HL-60/S4 treated with phorbol 12-myristate 13-acetate at 8.2 ng/mL for 4 days and 3 days (cell line): ENCODE results near the gene MRPL58.
"Not testable (repeated sequence)": the region's sequence is repeated elsewhere in the genome, so short reads cannot be mapped to it uniquely, and the experiment has no call there.

Source experiments
- in situ Hi-C: fragments of 300-500 bp; cut with MboI; formaldehyde crosslinking; loops from 2 replicates; pipeline ENCODE4 v1.15.0; 2022; ENCODE audit warnings: low sequenced_read_pairs

The MRPL58 gene

DNA sequence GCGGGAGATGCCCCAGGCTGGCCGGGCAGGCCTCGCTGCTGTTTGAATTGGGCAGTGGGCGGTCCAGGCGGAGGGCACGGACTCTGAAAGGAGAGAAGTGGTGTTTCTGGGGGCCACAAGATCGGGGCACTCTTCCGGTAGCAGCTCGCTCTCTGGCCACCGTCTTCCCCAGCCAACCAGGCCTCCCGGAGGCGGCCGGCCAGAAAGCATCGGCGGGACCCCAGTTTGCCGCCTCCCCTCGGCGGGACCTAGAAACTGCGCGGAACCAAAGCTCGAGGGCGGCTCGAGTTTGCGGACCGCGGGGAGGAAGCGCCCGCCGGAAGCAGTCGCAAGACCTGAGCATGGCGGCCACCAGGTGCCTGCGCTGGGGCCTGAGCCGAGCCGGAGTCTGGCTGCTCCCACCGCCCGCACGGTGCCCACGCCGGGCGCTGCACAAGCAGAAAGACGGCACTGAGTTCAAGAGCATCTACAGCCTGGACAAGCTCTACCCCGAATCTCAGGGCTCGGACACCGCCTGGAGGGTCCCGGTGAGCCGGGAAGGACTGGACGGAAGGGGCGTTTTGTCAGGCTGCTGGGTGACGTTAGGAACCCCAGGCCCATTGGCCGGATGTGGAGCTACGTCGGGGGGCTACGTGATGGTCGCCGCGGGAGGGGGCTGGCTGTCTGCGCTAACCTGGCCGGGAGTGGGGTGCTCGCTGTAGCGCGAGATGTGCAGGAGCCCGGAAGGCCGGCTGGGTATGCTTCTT lies at the start of gene MRPL58:
MRPL58 (plus strand) TSS at position 325 of the 746 bp plus-strand sequence; CDS start at position 342, 17 bp downstream.
- in situ Hi-C loops: no loop called here

DNA sequence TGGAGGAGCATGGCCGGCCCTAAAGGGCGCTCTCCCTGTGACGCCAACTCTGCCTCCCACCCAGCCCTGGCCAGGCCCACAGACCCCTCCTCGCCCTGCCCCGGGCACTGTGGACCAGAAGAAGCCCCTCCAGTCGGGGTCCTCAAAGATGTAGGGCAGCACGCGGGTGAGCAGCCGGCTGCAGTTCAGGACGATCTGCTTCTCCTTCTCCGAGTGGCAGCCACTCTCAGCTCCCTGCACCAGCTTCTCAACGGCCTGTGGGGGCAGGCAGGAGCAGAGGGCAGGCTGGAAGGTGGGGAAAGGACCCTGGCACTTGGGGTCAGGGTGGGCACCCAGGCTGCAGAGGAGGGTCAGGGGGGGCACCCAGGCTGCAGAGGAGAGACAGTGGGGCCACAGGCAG lies 48.8 kb upstream of the MRPL58 start:
- in situ Hi-C loops: no loop called here

DNA sequence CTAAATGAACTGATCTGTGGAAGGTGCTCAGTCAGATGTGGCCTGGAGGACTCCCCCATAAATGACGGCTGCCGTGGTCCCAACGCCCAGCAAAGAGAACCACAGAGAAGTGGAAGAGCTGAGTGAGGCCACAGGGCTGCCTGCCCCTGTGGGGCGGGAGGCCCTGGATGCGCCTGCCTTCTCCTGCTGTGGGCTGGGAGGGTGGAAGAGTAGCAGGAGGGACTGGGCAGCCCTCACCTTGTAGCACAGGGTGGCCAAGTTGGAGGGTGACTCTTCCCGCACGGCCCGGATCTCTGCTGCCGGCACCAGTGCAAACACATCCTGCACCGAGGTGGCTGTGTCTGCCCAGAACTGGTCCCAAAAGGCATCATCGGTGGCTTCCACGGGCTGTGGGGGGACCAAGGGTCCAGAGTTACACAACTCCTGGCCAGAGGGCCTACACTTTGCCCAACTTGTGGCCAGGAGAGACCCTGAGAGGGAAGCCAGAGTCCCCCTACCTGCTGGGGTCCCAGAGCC lies 48.2 kb upstream of the MRPL58 start:
- in situ Hi-C loops: no loop called here

DNA sequence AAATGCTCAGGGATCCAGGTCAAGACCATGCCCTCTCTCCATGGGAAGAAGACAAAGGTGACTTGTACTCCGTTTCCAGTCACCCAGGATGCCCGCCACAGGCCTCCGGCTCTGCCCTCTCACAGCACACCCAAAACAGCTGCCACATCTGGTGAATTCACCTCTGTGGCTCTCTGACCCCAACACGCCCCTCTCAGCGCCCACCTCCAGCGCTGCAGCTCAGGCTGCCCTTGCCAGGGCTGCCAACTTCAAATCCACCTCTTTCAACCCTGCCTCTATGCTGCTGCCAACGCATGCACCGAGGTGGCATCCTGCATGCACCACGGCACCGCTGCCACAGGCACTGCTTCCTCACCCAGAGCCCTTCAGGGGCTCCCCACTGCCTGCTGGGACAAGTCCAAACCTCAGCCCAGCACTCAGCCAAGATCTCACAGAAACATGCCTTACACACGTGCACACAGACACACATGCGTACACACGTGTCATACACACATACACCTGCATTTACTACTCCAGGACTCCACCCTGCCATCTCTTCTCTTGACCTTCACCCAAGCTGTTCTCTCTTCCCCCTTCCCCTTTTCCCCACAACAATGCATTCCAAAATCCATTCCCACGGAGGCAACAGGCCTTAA lies 47.4 kb upstream of the MRPL58 start:
- in situ Hi-C loops: no loop called here

DNA sequence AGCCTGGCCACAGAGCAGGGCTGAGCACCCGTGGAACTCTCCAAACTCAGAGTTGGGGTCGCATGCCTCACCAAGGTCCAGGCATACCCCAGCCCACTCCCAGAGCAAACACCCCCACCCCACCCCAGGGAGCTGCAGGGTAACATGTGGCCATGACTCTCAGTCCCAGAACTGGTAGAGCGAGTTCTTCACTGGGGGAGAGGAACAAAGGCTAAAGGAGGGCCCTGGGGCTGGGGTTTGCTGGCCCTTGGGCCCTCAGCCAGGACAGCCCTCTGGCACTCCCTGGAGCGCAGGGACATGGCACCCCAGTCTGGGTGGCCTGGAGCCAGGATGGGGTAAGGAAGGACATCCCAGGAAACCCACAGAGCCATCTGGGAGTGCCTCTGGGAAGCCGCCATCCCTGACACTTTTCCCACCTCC lies 44.1 kb upstream of the MRPL58 start:
- in situ Hi-C loops: no loop called here

DNA sequence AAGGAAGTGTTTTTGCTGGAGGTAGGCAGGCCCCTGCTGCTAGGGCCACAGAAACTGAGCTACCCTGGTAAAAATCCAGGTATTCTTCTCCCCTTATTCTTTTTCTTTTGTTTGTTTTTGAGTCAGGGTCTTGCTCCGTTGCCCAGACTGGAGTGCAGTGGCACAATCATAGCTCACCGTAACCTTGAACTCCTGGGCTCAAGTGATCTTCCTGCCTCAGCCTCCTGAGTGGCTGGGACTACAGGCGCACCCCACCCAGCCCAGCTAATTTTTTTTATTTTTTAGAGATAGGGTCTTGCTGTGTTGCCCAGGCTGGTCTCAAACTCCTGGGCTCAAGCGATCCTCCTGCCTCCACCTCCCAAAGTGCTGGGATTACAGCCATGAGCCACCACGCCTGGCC lies 43.0 kb upstream of the MRPL58 start:
- in situ Hi-C loops: not testable (repeated sequence)

DNA sequence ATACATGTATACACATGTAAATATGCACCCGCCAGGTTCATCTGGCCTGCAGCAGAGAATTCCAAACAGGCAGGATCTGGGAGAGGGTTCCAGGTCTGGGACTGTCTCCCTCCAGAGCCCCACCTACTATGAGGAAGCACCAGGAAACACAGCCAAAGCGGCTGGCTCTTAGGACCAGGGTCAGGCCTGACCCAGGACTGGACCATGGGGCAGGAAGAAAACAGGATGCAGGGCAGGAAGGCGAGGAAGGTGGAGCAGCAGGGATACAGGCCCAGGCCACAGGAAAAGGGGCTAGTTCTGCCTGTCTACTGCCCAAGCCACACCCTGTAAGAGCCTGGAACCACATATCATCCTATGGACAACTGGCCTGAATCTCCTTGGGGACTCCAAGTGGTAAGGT lies 42.1 kb upstream of the MRPL58 start:
- in situ Hi-C loops: no loop called here

DNA sequence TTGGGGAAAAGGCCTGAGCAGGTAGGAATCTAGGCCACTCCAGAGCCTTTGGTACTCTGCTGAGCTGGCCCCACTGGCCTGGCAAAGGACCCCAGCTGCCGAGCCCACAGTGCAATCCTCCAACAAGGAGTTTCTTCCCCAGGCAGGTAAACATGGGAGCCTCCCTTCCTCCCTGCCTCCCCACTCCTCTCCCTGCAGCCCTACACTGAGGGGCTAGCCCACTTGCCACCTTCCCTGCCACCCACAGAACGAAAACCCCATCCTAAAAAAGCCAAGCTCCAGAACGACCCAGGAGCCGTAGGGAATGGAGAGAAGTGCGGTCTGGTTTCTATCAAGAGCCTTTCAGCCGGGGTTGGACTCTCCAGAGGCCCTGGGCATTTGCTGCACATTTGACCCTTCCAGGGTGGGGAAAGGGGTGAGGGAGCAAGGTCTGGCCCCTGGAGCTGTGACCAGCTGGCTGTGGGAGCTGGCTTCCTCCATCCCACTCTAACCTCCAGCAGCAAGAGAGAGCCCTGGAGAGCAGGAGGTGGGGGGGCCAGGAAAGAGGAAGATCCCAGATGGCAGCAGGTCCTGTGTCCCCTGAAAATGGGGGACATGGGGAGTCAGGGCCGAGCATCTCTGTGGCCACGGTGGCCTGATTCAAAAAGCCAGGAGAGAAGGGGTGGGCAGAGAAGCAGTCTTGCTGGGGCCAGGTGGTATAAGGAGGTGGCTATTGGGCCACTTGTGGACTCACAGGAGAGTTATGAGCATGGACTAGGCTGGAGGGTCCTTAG lies 41.2 kb upstream of the MRPL58 start:
- in situ Hi-C loops: no loop called here

DNA sequence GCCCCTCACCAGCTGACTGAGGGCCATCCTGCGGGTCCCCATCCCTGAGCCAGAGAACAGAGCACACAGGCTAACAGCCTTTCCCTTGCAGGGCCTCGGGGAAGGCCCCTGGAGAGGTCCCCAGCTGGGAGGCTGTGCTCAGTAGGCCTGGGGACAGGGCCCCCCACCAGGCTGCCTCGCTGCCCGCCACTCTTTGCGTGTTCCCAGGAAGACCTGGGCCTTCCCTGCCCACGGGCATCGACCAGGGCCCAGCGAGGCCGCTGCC lies 40.7 kb upstream of the MRPL58 start:
- in situ Hi-C loops: no loop called here

DNA sequence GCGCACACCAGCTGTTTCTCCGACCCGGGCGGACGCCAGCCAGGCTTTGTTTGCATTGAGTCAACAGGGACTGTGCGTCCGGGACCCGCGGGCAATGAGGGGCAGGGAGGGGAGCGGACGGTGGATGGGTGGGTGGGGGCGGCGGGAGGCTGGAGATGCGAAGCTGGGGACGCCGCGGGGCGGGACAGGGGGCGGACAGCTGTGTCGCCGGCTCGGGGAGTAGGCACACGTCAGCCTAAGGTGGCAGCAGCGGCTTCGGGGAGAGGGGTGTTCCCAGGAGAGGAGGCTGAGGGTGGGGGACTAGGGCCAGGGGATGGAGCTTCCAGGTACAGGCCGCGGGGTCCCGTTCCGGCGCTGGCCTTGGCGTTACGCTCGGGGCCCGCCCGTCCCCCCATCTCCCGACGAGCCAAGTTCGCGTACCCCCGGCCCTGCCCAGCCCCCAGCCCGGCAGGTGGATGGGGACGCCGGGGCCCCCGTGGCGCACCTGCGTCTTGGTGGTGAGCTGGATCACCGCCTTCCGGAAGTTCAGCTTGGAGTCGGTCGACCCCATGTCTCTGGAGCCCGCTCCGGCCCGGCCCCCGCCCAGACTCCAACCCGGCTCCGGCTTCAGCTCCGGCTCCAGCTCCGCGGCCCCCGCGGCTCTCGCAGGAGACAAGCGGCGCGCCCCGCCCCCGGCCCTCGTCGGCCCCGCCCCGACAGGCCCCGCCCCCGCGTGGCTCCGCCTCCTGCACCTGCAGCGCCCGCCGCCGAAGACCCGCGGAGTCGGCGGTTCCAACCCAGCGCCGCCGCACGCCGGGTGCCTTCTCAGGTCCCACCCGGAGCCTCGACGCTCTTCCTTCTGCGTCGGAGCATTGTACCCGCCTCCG lies 40.1 kb upstream of the MRPL58 start, which contains the start of gene HID1:
HID1 (minus strand) TSS at position 653 of the 866 bp plus-strand sequence; CDS start at position 550, 103 bp downstream.
- in situ Hi-C loops: no loop called here

DNA sequence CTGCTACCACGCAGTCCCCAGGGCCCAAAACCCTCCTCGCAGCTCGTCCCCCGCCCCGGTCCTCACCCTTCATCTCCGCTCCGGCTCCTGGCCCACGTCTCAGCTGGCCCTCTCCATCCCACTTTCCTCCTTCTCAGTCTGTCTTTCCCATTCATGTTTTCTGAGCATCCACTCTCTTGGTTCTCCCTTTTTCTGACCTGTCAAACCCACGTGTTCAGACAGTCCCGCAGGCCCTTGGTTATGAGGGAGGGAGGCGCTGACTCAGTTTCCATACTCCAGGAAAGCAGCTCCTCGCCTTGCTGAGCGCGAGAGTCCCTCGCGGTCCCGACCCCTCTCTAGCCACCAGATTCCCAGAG lies 39.5 kb upstream of the MRPL58 start:
- in situ Hi-C loops: no loop called here

DNA sequence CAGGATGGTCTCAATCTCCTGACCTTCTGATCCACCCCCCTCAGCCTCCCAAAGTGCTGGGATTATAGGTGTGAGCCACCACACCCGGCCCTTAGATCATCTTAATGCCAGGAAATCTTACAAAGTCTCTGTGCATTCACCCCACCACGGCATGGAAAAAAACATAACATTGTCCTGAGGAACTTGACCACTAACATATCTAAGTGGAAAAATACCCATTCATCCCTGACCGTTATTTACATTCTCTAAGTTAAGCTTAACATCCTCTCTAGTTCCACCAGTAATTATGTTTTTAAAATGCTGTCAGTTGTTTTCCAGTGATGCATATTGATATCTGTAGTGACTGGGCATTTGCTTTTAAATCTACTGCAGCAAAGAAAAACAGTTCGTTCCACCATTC lies 36.5 kb upstream of the MRPL58 start:
- in situ Hi-C loops: no loop called here

DNA sequence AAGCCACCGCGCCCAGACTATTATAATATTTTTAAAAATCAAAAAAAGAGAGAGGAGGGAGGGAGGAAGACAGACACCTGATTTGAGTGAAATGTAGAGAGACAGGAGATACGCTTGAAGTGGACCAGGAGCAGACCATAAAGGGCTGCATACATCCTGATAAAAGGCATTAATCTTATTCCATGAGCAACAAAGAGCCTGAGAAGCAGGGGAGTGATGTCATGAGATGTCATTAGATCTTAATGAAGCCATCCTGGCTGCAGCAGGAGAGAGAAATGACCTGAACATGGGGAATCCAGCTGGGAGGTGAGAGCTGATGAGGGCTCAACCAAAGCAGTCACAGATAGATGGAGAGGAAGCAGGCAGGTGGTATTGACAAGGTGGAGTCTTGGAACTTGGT lies 34.7 kb upstream of the MRPL58 start:
- in situ Hi-C loops: no loop called here

DNA sequence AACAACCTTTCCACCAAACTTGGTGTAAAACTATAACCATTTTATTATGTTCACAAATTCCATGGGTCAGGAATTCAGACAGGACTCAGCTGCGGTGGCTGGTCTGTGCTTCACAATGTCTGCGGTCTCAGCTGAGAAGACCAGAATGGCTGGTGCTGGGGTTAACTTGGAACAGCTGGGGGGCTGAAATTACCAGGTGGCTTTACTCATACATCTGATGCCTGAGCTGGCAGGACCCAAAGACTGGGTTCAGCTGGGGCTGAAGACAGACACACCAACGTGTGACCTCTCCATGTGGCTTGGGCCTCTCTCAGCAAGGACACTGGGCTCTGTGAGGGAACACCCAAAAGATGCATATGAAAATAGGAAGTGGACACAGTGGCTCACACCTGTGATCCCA lies 34.2 kb upstream of the MRPL58 start:
- in situ Hi-C loops: no loop called here

DNA sequence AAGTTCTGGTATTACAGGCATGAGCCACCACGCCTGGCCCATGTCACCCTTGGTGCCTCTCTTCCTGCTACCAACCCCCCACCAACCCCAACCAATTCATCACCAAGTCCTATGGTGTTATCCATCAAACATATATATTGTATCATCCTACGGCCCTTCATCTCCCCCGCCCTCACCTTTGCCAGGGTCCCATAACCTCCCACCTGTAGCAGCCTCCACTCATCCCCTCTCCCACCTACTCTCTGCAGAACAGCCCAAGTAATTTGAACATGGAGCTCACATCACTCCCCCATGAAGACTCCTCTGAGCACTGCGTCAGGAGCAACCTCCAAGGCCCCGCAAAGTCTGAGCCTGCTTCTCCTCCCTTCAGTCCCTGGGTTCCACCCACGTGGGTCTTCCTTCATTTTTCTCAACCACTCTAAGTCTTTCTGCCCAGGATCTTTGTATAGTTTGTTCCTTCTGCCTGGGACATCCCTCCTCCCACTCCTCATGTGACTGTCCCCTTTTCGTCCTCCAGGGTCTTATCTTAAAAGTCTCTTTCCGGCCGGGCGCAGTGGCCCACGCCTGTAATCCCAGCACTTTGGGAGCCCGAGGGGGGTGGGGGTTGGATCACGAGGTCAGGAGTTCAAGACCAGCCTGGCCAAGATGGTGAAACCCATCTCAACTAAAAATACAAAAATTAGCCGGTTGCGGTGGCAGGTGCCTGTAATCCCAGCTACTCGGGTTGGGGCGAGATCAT lies 32.9 kb upstream of the MRPL58 start:
- in situ Hi-C loops: no loop called here

DNA sequence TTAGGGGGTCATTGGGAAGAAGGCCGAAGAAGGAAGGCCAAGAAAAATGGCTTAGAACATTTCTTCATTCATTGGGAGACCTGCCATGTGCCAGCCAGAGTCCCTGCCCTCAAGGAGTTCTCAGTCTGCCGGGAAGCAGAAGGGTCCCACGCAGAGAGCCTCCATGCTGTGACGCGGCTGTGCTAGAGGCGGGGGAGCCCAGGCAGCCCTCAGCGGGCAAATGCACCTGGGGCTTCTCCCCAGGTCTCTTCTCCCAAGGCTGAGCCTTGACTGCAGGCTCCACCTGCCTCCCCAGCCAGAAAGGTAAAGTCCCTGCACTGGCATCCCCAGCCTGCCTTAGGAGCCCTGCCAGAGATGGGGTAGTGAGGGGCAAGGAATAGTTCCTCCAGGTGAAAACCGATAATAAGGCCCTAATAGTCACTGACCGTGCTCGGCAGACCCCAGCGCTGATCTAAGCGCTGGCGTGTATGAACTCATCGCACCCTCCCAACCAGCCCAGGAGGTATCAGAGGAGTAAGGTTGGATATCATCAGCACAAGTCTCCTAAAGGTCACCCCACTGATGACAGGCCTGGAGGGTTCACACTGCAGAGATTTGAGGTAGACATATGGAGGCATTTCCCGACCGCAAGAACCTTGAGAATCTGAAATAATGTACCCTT lies 31.0 kb upstream of the MRPL58 start:
- in situ Hi-C loops: no loop called here

DNA sequence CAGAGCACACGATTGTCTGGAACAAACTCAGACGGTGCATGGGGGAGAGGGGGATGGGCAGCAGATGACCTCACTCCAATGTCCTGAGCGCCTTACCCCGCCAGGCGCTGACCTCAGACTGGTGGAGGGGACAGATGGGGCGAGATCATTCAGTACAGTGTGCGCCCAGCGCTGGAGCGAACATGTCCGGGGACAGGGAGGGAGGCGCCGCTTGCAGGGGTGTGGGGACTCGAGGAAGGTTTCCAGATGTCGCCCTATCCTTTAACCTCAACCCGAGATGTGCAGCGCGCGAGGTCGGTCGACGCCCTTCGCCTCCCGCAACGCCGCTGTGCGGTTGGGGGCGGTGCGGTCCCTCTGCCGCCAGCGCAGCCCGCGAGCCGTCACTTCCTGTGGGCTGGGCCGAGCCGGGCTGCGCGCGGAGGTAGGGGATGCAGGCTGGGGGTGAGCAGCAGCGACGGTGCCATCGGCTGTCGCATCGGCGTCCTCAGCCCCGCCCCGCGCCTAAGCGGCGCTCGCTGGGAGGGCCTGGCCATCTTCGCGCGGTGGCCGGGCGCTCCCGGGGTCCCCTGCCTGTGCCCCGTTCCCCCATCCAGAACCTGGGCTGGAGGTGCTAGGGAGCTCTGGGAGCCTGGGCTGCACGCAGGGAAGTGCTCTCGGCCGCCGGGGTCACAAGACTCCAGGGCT lies 30.3 kb upstream of the MRPL58 start:
- in situ Hi-C loops: no loop called here

DNA sequence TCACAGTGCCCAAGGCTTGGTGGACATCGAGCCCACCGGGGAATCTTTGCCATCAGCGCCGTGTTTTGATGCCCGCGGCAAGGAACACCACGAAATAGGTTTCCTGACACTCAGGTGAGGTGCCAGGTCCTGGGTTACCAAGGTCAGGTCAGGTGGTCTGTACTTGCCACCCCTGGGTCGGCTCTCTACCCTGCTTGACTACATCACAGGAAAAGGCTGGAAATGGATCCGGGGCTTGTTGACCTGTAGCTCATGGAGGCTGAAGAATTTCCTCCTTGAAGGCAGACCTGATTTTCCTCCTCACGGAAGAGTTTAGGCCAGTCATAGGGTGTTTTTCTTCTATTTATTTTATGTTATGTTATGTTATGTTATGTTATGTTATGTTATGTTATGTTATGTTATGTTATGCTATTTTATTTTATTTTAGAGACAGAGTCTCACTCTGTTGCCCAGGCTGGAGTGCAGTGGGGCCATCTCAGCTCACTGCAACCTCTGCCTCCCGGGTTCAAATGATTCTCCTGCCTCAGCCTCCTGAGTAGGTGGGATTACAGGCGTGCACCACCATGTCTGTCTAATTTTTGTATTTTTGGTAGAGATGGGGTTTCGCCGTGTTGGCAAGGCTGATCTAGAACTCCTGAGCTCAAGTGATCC lies 29.7 kb upstream of the MRPL58 start:
- in situ Hi-C loops: not testable (repeated sequence)

DNA sequence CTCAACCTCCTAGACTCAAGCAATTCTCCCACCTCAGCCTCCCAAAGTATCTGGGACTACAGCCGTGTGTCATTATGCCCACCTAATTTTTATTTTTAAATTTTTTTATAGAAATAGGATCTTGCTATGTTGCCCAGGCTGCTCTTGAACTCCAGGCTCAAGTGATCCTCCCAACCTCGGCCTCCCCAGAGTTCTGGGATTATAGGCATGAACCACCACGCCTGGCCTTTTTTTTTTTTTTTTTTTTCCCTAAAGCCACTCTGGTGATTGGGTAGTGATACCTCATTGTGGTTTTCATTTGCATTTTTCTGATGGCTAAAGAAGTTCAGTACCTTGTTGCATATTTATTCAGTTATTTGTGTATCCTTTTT lies 26.3 kb upstream of the MRPL58 start:
- in situ Hi-C loops: no loop called here
